HG02798 (cell line): ENCODE measurements around the gene ABR.
"Not testable (repeated sequence)": the region's sequence is repeated elsewhere in the genome, so short reads cannot be mapped to it uniquely, and the experiment has no call there.

Experiments used
- ATAC-seq: cut with Tn5 transposase; IDR thresholded peaks from one replicate; pipeline ENCODE4 v1.9.1; 2021; ENCODE audit warnings: mild to moderate bottlenecking; ENCODE audit not compliant: unreplicated experiment, poor library complexity

ABR gene

DNA sequence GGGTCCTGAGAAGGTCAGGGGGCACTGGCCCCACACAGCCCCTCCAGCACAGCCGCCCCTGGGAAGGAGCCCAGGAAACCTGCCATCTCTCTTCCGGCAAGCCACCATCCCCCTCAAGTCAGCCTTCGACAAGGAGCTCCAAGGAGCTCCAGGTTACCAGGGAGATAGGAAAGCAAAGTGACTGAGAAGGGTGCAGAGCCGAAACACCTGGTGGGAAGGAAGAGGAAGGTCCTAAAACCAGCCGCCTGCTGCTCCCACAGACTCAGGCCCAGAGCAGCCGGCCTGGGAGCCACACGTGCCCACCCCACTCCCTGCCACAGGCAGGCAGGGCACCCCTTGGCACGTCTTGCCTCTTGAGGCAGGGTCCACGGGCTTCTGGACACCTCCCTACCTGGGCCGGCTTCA is 102.2 kb downstream of the ABR start:
- no peak for ATAC-seq

DNA sequence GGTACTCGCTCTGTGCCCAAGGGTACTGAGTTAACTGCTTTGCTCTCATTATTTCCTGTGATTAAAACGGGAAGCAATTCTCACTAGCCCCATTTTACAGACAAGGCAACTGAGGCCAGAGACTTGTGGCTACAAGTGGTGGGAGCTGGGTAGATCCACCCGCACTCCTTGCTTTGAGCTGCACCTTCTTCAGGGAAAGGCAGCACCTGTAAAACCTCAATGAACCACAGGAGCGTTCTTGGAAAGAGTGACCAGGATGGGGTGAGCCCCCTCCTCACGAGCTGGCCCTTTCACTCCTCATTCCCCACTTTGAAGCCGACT is 102.8 kb downstream of the ABR start:
- ATAC-seq = no peak

DNA sequence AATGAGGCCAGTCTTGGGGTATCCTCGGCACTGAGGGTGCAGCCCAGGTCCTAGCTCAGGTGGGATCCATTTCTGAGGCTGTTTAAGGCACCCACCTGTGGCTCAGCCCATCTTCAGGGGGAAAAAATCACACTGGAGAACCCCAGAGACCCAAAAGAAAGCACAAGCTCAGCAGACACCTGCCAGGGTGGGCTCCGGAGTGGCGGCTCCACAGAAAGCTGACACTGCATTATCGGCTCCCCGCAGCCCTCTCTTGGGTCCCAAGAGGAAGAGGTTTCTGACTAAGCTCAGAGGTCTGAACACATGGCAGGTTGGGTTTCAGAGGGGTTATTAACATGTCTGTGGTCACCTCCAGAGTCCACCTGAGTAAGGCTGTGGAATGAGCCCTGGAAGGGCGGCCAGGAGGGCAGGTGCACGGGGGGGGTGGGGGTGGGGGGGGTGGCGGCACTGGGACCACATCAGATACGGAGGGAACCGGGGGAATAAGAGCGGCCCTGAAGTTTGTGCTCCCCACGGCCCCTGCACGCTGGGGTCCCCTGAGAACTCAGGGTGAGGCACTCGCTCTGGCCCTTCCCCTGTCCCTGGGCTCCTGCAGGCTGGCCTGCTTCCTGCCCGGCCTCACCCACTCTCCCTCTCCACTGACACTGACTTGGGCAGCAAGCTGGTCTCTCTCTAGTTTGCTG is 103.3 kb downstream of the ABR start:
- no peak for ATAC-seq

DNA sequence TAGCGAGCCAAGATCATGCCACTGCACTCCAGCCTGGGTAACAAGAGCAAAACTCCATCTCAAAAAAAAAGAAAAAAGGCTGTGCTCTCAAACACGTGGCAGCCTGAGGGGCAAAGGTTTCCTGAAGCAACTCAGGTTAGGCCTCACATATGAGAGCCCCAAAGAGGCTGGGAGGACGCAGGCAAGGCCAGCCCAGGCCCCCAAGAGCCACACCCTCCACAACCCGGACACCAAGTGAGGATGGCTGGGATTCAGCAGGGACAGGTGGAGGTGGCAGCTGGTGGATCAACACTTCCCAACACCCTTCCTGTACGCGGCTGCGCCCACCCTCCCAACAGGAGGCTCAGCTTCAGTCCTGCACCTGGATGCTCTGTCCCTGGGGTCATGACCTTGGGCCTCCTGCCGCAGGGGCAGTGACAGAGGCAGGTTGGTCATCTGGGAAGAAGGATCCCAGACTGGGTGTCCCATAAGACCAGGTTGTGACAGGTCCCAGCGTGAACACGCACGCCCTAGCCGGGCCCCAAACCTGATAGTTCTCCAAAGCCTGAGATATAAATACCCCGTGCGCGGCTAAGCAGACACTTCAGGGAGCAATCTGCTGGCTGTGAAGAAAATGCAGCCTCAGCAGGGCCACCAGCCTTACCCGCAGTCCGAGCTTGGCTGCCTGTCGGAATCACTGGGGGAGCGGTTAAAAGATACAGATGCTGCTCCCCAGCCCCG is 104.7 kb downstream of the ABR start:
- no peak for ATAC-seq

DNA sequence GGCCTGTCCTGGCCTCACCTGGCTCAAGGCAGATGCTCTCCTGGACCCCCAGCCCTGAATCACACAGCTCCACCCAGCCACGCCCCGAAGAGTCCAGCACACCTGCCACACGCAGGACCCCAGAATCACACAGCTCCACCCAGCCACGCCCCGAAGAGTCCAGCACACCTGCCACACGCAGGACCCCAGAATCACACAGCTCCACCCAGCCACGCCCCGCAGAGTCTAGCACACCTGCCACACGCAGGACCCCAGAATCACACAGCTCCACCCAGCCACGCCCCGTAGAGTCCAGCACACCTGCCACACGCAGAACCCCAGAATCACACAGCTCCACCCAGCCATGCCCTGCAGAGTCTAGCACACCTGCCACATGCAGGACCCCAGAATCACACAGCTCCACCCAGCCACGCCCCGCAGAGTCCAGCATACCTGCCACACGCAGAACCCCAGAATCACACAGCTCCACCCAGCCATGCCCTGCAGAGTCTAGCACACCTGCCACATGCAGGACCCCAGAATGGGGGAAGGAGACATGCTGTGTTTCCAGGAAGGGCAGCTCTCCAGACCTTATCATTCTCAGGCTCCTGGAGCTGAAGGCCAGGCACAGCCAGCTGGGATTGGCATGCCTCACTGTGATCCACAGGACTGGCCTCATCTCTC is 105.7 kb downstream of the ABR start:
- ATAC-seq = not testable (repeated sequence)

DNA sequence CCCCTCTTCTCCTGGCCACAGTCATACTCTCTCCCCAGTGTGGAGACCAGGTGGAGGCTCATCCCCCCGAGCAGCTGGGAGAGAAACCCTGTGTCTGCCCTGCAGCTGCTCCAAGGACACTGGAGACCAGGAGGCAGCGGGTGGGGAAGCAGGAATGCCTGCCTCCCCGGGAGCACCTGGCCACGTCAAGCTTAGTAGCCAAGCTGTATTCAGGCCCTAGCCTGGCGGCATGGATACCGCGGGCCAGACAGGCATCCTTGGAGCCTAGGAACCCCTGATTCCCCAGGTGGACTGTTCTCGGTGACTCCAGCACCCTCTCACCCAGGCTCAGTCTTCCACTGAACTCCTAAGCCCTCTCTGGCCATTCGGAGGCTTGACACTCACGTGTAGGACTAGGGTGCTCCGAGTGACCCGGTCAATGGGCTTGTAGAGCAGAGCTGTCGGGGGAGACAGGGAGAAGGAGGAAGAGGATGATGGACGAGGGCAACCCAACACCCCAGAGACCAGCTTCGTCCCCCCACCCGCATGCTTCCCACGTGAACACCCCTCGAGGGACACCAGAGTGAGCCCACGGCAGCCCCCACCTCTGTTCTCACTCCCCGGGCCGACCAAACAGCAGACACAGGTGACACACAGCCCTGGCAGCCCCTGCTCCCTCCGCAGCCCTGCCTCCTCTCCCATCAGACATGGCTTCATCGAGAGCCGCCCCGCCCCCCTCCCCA is 106.4 kb downstream of the ABR start:
- no peak for ATAC-seq

DNA sequence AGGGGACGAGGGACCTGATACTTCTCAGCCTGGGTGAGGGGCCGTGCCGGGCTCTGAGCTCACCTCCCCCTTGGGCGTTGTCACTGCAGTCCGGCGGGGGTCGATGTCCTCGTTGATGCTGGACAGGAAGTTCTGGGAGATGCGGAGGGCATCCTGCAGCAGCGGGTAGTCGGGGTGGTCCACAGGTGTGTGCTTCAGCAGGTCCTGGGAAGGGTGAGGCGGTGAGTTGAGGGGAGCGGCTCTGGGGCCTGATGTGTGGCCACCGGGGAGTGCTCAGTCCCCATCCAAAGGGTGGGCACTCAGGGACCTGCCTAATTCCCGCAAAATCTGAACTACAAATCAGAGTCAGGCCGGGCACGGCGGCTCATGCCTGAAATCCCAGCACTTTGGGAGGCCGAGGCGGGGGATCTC is 107.2 kb downstream of the ABR start:
- no peak for ATAC-seq

DNA sequence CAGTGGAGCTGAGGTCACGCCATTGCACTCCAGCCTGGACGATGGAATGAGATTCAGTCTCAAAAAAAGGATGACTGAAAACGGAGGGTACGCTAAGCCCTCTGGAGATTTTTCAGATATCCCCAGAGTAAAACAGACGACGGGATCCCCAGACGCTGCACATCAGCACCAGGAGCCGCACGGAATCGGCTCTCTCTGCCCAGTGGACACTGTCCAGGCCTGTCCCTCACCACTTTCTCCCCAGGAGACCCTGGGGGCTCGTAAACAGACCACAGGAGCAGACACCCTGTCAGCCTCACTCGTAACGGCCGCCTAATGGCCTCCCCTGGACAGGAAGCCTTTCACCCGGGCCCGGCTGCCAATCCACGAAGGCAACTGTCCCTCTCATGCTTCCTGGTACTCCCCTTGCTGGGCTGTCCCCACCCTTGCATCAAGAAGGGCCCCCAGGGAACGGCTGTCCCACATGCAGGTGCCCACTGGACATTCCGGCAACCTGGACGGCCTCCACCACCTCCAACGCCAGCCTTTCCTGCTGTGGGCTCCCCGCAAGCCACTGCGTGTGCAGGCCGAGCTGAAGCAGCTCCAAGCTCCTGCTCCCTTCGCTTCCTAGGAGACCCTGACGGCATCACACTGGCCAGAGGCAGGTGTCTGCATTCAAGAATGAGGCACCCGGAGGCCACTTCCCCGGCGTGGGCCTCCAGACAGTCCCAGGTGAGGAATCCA is 108.5 kb downstream of the ABR start:
- no peak for ATAC-seq

DNA sequence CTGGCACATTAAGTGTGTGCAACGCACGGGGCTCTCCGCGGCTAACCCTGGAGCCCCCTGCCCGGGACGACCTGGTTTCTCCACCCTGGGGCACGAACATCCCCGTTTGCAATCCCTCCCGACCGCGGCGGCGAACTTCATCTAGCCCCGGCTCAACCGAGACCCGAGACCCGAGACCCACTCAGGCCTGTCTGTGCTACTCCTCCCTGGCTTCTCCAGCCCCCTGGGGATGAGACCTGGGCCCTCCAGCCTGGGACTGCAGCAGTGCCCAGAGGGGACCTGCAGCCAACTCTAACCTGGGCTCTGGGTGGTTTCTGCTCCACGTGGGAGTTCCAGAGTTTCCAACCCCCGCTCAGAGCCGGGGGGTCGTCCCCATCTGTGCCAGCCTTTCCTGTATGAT is 109.4 kb downstream of the ABR start:
- no peak for ATAC-seq

DNA sequence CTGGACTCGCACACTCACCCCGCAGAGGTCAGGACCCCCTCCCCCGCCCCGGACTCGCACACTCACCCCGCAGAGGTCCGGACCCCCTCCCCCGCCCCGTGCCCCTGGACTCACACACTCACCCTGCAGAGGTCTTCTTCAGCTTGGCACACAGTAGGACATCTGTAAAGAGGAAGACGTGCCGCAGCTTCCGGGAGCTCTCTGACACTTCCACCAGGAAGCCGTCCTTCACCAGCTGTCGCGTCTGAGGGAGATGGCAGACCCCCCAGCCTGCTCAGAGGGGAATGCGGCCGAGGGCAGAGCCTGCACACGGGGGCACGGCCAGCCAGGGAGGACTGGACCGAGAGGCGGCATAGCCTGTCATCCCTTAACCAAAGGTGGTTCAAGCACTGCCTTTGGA is 109.9 kb downstream of the ABR start:
- ATAC-seq = no peak

DNA sequence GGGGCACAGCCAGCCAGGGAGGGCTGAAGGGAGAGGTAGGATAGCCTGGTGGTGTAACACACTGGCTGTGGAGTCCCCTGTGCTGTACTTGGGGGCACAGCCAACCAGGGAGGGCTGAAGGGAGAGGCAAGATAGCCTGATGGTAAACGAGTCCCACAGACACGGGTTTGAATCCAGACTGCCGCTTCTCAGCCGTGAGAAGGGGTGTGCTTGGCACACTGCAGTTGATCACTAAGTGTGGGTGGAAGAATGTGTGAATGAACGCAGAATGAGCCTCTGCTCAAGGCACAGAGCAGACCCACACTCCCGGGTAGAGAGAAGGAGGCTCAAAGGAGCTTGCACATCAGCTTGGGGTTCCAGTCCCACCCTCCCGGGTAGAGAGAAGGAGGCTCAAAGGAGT is 111.4 kb downstream of the ABR start:
- ATAC-seq = no peak

DNA sequence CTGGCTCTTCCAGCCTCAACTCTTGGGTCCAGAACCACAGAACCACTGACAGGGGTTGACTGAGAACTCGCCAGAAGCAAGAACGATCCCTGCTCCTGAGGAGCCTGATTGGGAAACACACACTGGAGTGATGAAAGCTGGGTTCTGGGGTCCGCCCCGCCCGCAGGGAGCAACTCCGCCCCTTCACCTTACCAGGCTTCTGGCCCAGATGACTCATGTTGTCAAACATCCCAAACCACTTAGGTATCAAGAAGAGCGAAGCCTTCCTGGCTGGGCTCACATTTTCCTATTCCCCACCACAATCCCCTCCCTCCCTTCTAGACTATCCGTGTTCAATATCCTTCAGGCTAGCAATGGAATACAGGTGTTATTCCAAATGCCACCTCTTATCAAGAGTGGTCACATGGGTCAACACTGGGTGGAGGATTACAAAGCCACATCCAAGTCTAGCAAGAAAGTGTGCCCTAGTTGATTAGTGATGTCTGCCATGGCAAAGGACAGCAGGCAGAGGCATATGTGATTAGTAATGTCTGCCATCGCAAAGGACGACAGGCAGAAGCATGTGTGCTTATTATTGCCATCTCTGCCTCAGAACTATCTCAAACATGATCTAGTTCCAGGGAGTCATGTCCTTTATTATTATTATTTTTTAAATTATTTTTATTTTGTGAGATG is 112.4 kb downstream of the ABR start:
- ATAC-seq = no peak

DNA sequence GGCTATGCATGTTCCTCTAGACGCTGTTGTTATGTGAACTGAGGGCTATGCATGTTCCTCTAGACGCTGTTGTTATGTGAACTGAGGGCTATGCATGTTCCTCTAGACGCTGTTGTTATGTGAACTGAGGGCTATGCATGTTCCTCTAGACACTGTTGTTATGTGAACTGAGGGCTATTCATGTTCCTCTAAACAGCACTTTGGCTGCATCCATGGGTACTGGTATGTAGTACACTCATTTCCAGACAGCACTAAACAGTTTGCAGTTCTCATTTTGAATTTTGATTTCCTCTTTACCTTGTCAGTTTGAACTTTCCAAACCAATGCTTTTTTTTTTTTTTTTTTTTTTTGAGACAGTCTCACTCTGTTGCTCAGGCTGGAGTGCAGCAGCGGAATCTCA is 114.4 kb downstream of the ABR start:
- not testable (repeated sequence) for ATAC-seq

DNA sequence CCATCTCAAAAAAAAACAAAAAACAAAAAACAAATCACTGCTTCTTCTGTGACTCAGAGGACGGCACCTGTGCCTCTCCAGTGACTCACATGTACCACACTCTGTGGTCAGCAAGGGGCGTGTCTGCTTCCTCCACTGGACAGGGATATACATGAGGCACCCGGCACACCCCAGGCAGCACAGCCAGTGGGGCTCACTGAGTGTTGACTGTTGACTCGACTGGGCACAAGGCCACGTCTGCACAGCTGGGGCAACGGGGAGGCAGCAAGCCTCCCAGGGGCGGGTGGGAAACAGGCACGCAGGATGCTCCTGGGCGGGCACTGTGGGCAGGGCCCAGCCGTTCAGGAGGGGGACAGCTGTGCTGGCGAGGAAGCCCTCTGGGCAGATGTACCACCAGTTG is 118.8 kb downstream of the ABR start:
- no peak for ATAC-seq

DNA sequence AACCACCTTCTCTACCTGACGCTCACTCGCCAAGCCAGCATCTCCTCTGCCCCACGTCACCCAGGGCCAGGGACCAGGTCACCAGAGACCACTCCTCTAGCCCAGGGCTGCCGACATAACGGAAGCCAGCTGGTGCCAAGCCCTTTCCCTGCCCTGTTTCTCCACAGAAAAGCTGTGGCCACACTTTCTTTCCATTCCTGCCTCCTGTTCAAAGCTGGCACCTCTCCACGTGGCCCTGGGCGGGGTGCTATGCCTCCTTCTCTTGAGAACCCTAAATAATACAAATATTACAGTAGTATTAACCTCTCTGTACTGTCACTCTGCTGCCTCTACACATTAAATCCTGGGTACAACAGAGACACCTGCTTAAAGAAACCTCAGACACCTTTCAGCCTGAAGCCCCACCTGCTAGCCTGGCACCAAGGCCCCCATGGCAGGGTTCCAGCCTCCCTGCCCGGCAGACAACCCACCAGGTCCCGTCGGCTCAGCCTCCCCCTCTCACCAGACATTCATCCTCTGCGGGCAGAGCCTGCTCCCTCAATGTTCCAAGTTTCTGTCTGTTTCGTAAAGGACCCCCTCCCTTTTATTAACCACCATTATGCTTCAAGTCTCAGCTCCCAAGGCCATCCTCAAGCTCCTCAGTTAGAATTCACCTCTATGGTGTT is 120.5 kb downstream of the ABR start:
- no peak for ATAC-seq

DNA sequence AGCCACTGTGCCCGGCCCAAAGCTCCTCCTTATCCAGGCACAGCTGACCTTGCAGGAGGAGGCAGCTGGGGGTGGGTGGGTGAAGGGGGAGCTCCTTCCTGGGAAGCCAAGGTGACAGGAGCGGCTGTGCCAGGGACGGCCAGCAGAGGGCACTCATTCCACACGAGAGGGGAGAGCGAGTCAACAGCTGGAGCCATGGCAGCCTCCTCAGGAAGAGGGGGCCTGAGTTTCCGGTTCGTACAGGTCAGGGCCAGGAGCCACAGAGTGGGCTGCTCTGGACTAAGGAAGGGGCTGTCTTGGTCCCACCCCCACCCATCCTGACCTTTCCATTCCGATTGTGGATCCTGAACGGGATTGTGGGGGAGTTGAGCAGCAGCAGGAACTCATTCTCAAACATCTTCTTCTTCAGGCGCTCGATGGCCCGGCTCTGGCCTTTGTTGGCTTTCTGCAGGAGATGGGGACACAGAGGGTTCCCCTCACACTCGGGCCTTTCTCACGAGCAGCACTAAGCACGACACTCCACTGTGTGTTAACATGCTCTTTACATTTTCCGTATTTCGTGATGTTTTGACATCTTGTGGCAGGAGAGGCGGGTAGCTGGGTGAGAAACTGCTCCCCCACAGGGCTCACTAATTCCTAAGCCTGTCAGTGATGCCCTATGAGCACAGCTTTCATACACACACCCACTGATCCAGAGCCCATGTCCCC is 121.2 kb downstream of the ABR start:
- ATAC-seq = no peak

DNA sequence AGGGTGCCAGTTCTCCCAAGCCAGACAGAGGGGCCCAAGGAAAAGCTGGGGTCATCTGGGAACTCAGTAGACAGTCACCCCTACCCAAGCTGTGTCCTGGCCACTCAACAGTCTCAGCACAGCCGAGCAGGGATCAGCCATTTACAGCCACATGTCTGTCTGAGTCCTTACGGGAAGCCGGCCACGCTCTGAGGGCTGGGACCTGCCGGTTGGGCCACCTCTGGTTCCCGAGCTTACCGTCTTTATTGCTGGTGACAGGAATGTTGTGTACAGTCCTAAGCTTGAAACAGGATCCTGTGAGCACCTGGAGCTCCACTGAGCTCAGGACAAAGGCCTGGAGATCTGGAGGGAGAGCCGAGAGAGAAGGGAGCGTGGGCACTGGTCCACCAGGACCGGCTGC is 123.0 kb downstream of the ABR start:
- no peak for ATAC-seq

DNA sequence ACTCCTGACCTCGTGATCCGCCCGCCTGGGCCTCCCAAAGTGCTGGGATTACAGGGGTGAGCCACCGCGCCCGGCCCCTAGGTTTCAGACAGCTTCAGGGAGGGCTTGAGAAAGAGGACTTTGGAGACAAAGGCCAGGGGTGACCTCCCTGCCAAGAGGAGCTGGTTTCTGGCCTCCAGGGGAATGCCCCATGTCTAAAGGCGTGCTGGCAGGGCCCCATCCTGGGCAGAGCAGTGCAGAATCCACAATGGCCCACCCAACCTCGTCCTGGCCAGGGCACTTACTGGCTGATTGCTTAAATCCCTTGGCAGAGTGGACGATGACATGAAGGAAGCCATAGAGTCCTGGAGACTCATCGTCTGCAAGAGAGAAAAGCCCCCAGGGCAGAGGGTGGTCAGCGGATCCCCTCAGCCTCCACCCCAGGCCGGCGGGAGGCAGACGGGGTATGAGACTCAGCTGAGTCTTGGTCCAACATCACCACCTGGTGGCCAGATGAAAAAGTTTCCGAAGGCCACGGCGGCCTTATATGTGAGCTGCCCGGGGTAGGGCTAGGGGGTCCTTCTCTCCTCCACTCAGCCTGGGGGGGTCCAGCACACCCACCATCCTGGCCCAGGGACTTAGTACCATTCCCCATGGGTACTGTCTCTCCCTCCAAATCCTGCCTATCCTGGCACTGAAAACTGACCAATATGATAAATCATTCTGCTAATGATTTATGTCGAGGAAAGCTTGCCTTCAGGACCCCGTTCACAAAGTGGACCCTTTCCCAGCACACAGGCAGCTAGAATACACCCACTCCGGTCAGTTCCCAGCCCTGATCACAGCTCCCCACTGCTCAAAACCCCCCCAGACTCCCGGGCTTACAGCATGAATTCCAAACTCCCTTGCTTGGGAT is 123.8 kb downstream of the ABR start:
- ATAC-seq = no peak
